Subcutaneous abdominal adipose tissue (tissue), 5 donors: Measurements from ENCODE around the gene SLC2A4.
"Not testable (repeated sequence)": the region's sequence is repeated elsewhere in the genome, so short reads cannot be mapped to it uniquely, and the experiment has no call there.

Experiments
- H3K27ac ChIP-seq: one replicate; pipeline ENCODE4 v1.7.0; 2013; ENCODE audit warnings: low read depth, mild to moderate bottlenecking, inconsistent platforms, low read length, moderate library complexity
- H3K27me3 ChIP-seq, 5 donors: one replicate each; pipeline ENCODE4 v1.7.0; 2013; ENCODE audit warnings: low read length in 5 of 5, inconsistent platforms in 1 of 5; ENCODE audit not compliant: control insufficient read depth in 5 of 5, insufficient read depth in 4 of 5
- H3K36me3 ChIP-seq, 5 donors: one replicate each; pipeline ENCODE4 v1.7.0; 2013; ENCODE audit warnings: low read length in 5 of 5; ENCODE audit not compliant: control insufficient read depth in 5 of 5, insufficient read depth in 5 of 5
- H3K4me1 ChIP-seq, 5 donors: one replicate each; pipeline ENCODE4 v1.7.0; 2013; ENCODE audit warnings: low read length in 5 of 5, mild to moderate bottlenecking in 3 of 5, moderate library complexity in 1 of 5; ENCODE audit not compliant: control insufficient read depth in 5 of 5, insufficient read depth in 5 of 5
- H3K4me3 ChIP-seq, 5 donors: one replicate each; pipeline ENCODE4 v1.7.0; 2013; ENCODE audit warnings: low read length in 5 of 5, low read depth in 1 of 5
- H3K9ac ChIP-seq, 5 donors: one replicate each; pipeline ENCODE4 v1.7.0; 2013; ENCODE audit warnings: low read length in 5 of 5, mild to moderate bottlenecking in 4 of 5, moderate library complexity in 3 of 5
- H3K9me3 ChIP-seq, 5 donors: one replicate each; pipeline ENCODE4 v1.7.0; 2013; ENCODE audit warnings: low read length in 5 of 5; ENCODE audit not compliant: control insufficient read depth in 5 of 5
- donor health status: healthy.
- donor health status: healthy.
- donor health status: healthy.
- donor health status: healthy.
- donor health status: healthy.

SLC2A4 gene

DNA sequence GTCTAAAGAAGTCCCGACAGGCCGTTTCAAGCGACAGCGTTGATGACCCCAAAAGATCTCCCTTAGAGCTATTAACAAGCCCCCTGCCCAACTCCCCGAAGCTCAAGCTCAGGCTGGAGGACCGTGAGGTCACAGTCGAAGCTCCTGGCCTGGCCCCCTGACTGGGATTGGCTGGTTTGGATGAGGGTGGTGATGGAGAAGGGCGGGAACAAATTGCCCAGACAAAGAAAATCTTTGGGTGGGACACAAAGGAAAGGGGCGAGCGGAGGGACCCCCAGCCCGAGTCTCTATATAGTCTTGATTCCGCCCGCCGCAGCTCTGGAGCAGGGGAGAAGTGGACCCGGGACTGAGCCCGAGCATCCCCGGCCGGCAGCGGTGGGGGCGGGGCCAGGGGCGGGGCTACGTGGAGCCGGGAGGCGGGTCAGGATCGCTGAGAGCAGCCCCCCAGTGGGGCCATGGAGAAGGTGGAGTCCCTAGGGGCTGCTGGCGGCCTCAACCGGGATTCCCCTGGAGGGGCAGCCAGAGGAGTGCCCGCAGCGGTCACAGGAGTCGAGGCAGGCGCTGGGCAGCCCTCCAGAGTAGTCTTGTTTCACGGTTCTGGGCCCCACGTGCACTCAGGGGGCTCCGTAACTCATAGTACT, 48.6 kb downstream of the SLC2A4 start:
- H3K27me3 ChIP-seq = peaks cover 6 to 22% (median 14%) of the 10 kb centered on the region in 5 donors
- no peaks in the 10 kb centered on the region for H3K9me3 ChIP-seq
- peaks cover 0 to 21% (median 17%) of the 10 kb centered on the region in 5 donors for H3K36me3 ChIP-seq
- peaks cover 3 to 29% (median 20%) of the 10 kb centered on the region in 5 donors for H3K4me1 ChIP-seq
- H3K9ac ChIP-seq = peak overlapping the region; percentile 57 to 84 (median 71)
- H3K4me3 ChIP-seq = peak overlapping the region; percentile 76 to 94 (median 93)
- peak overlapping the region; percentile 85 for H3K27ac ChIP-seq

DNA sequence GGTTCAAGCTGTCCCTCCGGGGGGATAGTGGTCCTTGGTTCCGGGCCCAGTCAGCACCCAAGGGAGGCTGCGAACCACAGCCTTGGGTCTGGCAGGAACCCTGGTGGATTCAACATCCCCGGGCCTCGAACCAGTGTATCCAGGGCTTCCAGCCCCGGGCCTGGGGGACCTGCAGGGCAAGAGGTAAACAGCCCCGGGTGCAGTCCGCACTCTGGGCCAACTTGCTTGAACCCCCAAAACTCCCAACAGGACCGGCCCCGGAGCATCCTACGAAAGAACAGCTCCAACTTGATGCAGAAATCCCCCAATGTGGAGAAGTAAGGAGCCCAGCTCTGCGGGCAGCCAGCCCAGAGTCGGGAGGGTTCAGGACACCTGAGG, 49.1 kb downstream of the SLC2A4 start:
- Histone ChIP-seq H3K4me1 (peaks cover 3 to 29% (median 20%) of the 10 kb centered on the region in 5 donors), H3K4me3 (peak overlapping the region in 4 of 5 donors; percentile 22 to 94 (median 90)), H3K36me3 (peaks cover 0 to 16% (median 11%) of the 10 kb centered on the region in 5 donors), H3K27me3 (peaks cover 8 to 25% (median 19%) of the 10 kb centered on the region in 5 donors), H3K9me3 (no peaks in the 10 kb centered on the region), H3K9ac (no peak overlapping the region), H3K27ac (peak overlapping the region; percentile 85)

DNA sequence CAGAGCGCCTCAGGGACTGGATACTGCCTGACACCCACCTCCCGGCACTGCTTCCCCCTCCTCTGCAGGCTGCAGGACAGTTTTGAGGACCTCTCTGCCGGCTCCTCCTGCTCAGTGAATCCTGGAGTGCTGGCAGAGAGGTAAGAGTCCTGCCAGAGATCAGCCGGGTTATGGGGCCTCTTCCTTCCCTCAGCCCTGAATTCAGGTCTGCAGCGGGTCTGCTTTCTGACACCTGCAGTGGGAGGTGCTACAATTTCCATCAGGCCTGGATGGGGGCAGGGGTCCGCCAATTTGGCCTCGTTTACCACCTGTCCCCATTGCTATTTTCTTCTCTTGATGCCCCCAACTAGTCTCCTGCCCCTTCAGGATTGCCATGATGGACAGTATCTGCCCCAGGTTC, 50.6 kb downstream of the SLC2A4 start:
- no peak overlapping the region for H3K4me3 ChIP-seq
- peaks cover 3 to 29% (median 20%) of the 10 kb centered on the region in 5 donors for H3K4me1 ChIP-seq
- peaks cover 0 to 3% (median 0%) of the 10 kb centered on the region in 5 donors for H3K36me3 ChIP-seq
- no peak overlapping the region for H3K27ac ChIP-seq
- H3K27me3 ChIP-seq = peaks cover 15 to 35% (median 29%) of the 10 kb centered on the region in 5 donors
- H3K9ac ChIP-seq = no peak overlapping the region
- H3K9me3 ChIP-seq = no peaks in the 10 kb centered on the region

DNA sequence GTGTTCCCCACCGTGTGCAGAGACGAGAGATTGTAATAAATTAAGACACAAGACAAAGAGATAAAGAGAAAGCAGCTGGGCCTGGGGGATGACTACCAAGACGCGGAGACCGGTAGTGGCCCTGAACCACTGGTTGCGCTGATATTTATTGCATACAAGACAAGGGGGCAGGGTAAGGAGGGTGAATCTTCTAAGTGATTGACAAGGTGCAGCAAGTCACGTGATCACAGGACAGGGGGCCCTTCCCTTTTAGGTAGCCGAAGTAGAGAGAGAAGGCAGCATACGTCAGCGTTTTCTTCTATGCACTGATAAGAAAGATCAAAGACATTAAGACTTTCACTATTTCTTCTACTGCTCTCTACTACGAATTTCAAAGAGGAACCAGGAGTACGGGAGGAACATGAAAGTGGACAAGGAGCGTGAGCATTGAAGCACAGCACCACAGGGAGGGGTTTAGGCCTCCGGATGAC, 51.1 kb downstream of the SLC2A4 start:
- H3K36me3 ChIP-seq, H3K4me3 ChIP-seq, H3K9me3 ChIP-seq, H3K9ac ChIP-seq, H3K27ac ChIP-seq: not testable (repeated sequence)
- peaks cover 15 to 37% (median 29%) of the 10 kb centered on the region in 5 donors for H3K27me3 ChIP-seq
- H3K4me1 ChIP-seq = peaks cover 3 to 26% (median 20%) of the 10 kb centered on the region in 5 donors

DNA sequence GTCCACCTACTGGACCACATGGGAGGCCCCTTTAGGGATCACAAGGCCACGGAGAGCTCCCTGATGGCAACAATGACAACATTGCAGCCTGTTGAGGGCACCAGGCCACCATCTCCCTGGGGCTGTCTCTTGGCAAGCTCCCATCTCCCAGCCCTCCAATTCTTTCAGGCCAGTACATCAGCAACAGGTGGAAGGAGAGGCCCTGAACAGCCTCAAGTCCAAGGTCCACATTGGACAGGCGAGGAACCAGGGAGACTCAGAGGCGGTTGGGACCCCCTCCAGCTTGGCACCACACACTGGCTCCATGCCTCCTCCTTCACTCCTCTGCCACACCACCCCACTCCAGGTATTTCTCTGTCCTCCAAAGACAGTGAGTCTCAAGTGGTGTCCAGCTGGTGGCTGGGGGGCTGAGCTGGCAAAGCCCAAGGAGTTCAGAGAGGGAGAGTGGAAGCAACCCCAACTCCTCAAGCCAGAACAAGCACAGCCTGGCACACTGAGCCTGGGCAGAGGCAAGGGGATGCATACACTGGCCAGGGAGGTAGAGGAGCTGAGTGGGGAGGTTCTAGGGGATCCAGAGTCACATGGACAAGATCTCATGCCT, 53.5 kb downstream of the SLC2A4 start:
- Histone ChIP-seq H3K36me3 (no peaks in the 10 kb centered on the region), H3K4me3 (no peak overlapping the region), H3K27me3 (peaks cover 15 to 37% (median 29%) of the 10 kb centered on the region in 5 donors), H3K27ac (no peak overlapping the region), H3K4me1 (peaks cover 0 to 8% (median 6%) of the 10 kb centered on the region in 5 donors), H3K9me3 (no peaks in the 10 kb centered on the region), H3K9ac (no peak overlapping the region)

DNA sequence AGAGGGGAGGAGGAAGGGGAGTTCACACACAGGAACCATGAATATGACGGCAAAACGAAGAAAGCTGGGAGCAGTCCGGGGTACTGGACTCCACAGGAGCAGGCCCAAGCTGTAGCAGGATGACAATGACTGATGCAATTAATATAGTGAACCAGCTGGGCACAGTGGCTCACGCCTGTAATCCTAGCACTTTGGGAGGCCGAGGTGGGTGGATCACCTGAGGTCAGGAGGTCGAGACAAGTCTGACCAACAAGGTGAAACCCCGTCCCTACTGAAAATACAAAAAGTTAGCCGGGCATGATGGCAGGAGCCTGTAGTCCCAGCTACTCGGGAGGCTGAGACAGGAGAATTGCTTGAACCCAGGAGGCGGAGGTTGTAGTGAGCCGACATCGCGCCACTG, 54.2 kb downstream of the SLC2A4 start:
- H3K4me3 ChIP-seq, H3K4me1 ChIP-seq, H3K9ac ChIP-seq, H3K36me3 ChIP-seq, H3K27ac ChIP-seq, H3K9me3 ChIP-seq: not testable (repeated sequence)
- peaks cover 15 to 37% (median 29%) of the 10 kb centered on the region in 5 donors for H3K27me3 ChIP-seq

DNA sequence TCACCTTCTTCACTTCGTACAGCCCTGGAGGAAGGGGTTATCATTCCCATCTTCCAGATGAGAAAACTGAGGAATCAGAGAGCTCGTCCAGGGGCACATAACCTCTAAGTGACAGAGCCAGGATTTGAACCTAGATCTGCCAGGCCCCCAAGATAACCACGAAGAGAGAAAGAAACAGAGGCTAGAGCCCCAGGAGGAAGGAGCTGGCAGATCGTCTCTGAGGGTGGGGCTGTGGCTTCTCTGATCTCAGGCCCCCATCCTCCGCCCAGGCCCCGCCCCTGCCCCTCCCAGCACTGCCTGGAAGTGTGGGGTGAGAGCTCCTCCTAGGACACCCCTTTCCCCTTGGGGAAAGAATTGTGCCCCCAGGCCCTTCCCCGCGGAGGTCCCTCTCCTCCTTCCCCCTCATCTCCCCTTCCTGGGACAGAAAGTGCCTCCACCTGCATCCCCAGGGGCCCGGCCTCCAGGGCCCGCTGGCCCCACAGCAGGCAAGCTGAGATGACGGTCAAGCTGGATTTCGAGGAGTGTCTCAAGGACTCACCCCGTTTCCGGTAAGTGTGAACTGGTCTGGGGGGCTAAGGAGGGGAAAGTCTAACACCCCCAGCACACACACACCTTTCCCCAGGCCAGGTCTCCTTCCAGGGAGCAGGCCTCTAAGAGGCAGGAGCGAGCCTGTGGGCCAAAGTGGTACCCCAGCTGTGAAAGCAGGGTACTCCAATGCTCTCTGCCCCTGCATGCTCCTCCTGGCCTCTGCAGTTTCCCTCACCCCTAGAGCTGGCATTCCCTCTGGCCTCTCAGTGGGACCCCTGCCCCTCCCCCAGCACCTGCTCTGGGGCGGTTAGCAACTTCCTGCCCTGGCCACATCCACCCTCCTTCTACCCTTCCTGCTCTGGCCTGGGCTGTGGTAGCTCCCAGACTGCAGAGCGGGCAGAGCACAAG, 55.0 kb downstream of the SLC2A4 start, which contains the start of gene ACAP1:
Gene ACAP1, plus strand, starts transcription at position 290 of the 936 bp plus-strand sequence. Its CDS starts 206 bp downstream, at position 496.
- no peaks in the 10 kb centered on the region for H3K9me3 ChIP-seq
- no peaks in the 10 kb centered on the region for H3K36me3 ChIP-seq
- H3K27me3 ChIP-seq = peaks cover 17 to 37% (median 29%) of the 10 kb centered on the region in 5 donors
- peak within 1 kb of the TSS in 1 of 5 donors; percentile 23 for H3K9ac ChIP-seq
- H3K27ac ChIP-seq = no peak within 1 kb of the TSS
- H3K4me1 ChIP-seq = no peaks in the 10 kb centered on the region
- peak within 1 kb of the TSS in 2 of 5 donors; percentile 25 to 26 for H3K4me3 ChIP-seq

DNA sequence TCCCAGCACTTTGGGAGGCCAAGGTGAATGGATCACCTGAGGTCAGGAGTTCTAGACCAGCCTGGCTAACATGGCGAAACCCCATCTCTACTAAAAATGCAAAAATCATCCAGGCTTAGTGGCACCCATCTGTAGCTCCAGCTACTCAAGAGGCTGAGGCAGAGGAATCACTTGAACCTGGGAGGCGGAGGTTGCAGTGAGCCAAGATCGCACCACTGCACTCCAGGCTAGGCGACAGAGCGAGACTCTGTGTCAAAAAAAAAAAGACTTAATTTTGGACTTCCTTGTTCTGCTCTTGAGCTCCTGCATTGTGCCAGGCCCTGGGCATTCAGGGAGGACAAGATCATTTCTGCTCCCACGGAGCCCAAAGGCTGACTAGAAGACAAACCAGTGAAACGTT, 56.1 kb downstream of the SLC2A4 start:
- H3K9me3 ChIP-seq, H3K27ac ChIP-seq, H3K4me1 ChIP-seq, H3K9ac ChIP-seq, H3K4me3 ChIP-seq, H3K36me3 ChIP-seq: not testable (repeated sequence)
- peaks cover 23 to 37% (median 31%) of the 10 kb centered on the region in 5 donors for H3K27me3 ChIP-seq
